Peyer's patch (tissue), 4 donors: ENCODE measurements around the gene PPFIBP2. TPM values are rescaled to one million over a fixed set of nuclear protein-coding genes. Genes with fewer than 3 reads are reported as not detected.

Source experiments
- DNase-seq, 3 donors: peaks; one replicate each; pipeline ENCODE4 v3.0.0-alpha.2; 2017 to 2019
- H3K27ac ChIP-seq, 4 donors: fragments of 200-600 bp; sonication (generic); one replicate each; pipeline ENCODE4 v1.5.1; 2016 to 2019
- H3K27me3 ChIP-seq, 2 donors: fragments of 200-600 bp; sonication (generic); one replicate each; pipeline ENCODE4 v1.5.1; 2019
- H3K36me3 ChIP-seq, 3 donors: fragments of 200-600 bp; sonication (generic); one replicate each; pipeline ENCODE4 v1.5.1; 2016 to 2019
- H3K4me1 ChIP-seq, 4 donors: fragments of 200-600 bp; sonication (generic); one replicate each; pipeline ENCODE4 v1.5.1; 2016 to 2019
- H3K4me3 ChIP-seq, 4 donors: fragments of 200-600 bp; sonication (generic); 1 replicate in 3 of 4; 2 replicates in 1 of 4; pipeline ENCODE4 v1.5.1; 2016 to 2019; ENCODE audit warnings: mild to moderate bottlenecking in 1 of 4
- H3K9me3 ChIP-seq, 4 donors: fragments of 200-600 bp; sonication (generic); one replicate each; pipeline ENCODE4 v1.5.1; 2016 to 2019; ENCODE audit warnings: mild to moderate bottlenecking in 1 of 4
- CTCF ChIP-seq, 6 experiments: fragments of 450-650 bp in 4 of 6; fragments of 200-600 bp in 2 of 6; sonication (generic) in 1 of 6; IDR thresholded peaks; one replicate each; pipeline ENCODE4 v1.5.1; 2017 to 2019; ENCODE audit warnings: antibody characterized with exemption in 6 of 6, mild to moderate bottlenecking in 3 of 6, moderate library complexity in 1 of 6
- POLR2A ChIP-seq, 2 donors: fragments of 450-650 bp; IDR thresholded peaks; one replicate each; pipeline ENCODE4 v1.5.1; 2017; ENCODE audit warnings: antibody characterized with exemption in 2 of 2, mild to moderate bottlenecking in 2 of 2, moderate library complexity in 2 of 2
- total RNA-seq, 4 donors: library from RNA; depleted of rRNA; stranded (reverse); fragments of >200 nt; gene quantifications; one replicate each; pipeline ENCODE4 v1.1.0, GENCODE V29; 2016

The PPFIBP2 gene
- total RNA-seq, 4 donors from 2014 or later: 74.6 to 245 (median 148) TPM

DNA sequence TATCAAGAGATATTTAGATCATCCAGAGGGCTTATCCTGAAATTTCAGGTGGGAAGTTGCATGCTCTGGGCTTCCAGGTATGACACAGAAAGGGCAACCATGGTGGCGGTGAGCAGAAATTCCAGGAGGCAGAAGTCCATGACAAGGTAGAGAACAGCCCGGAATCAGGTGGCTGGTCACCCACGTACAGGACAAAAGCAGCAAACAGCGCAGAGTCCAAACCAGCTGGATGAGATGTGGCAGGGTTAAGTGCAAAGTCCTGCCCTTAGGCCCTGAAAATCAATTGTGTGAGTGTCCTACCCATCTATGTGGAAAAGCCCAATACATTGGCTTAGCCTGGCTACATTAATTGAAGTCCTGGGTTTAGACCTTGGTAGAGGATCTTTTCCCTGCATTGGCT lies 11.6 kb downstream of the PPFIBP2 start:
- TF ChIP-seq POLR2A (IDR thresholded peaks at IDR 0.05): no peak
- no peak for TF ChIP-seq CTCF (IDR thresholded peaks at IDR 0.05)
- Histone ChIP-seq H3K9me3 (no peaks in the 10 kb centered on the region), H3K27me3 (no peaks in the 10 kb centered on the region), H3K4me1 (peaks cover 0 to 38% (median 6%) of the 10 kb centered on the region in 4 donors), H3K4me3 (no peak overlapping the region), H3K27ac (no peak overlapping the region), H3K36me3 (no peaks in the 10 kb centered on the region)
- peak in 1 of 3 donors; percentile 56 for DNase-seq

GRCh38 chr11:7527029-7527428 lies 13.2 kb downstream of the PPFIBP2 start:
- Histone ChIP-seq H3K4me3 (no peak overlapping the region), H3K27ac (no peak overlapping the region), H3K4me1 (peaks cover 0 to 26% (median 6%) of the 10 kb centered on the region in 4 donors), H3K9me3 (no peaks in the 10 kb centered on the region), H3K27me3 (no peaks in the 10 kb centered on the region), H3K36me3 (no peaks in the 10 kb centered on the region)
- TF ChIP-seq CTCF (IDR thresholded peaks at IDR 0.05) (no peak), POLR2A (IDR thresholded peaks at IDR 0.05) (no peak)
- DNase-seq: peak in 1 of 3 donors; percentile 28

DNA sequence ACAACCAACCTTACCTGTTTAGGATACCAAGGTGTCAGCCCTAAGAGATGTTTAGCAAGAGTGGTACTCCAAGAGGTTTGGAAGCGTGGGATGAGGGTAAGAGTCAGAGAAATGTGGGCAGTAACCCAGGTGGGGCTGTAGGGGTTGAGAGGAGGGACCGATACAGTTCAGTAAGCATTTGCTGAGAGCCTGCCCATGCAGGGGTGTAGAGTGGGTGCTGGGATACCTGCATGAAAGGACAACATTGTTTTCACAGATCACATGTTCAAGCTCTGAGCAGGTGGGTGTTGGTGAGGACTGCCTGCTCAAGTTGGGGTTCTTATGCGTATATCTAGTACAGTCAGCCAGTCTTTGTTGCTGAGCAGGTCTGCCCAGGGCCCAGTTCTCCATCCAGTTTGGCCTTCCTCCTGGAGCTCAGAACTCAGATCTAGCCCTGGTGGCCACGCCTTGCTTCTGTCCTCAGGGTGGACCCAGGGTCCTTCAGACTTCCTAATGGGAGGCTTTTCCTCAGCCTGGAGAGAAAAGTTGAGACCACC lies 14.8 kb downstream of the PPFIBP2 start:
- Histone ChIP-seq H3K9me3 (no peaks in the 10 kb centered on the region), H3K4me3 (no peak overlapping the region), H3K27ac (no peak overlapping the region), H3K27me3 (no peaks in the 10 kb centered on the region), H3K36me3 (no peaks in the 10 kb centered on the region), H3K4me1 (peaks cover 0 to 15% (median 6%) of the 10 kb centered on the region in 4 donors)
- DNase-seq: no peak
- TF ChIP-seq POLR2A (IDR thresholded peaks at IDR 0.05) (no peak), CTCF (IDR thresholded peaks at IDR 0.05) (no peak)

- DNase-seq: no peak
- Histone ChIP-seq H3K36me3 (no peaks in the 10 kb centered on the region), H3K27ac (no peak overlapping the region), H3K27me3 (no peaks in the 10 kb centered on the region), H3K4me3 (no peak overlapping the region), H3K9me3 (no peaks in the 10 kb centered on the region), H3K4me1 (peaks cover 0 to 4% (median 0%) of the 10 kb centered on the region in 4 donors)
- TF ChIP-seq CTCF (IDR thresholded peaks at IDR 0.05) (no peak), POLR2A (IDR thresholded peaks at IDR 0.05) (no peak)
Observed at GRCh38 chr11:7530013-7530640, 16.3 kb downstream of the PPFIBP2 start.

- DNase-seq: no peak
- no peak overlapping the region for H3K27ac ChIP-seq
- peaks cover 0 to 5% (median 2%) of the 10 kb centered on the region in 4 donors for H3K4me1 ChIP-seq
- no peaks in the 10 kb centered on the region for H3K9me3 ChIP-seq
- TF ChIP-seq POLR2A (IDR thresholded peaks at IDR 0.05): no peak
- TF ChIP-seq CTCF (IDR thresholded peaks at IDR 0.05): no peak
- no peaks in the 10 kb centered on the region for H3K27me3 ChIP-seq
- no peaks in the 10 kb centered on the region for H3K36me3 ChIP-seq
- H3K4me3 ChIP-seq: no peak overlapping the region
Observed at GRCh38 chr11:7531011-7531410, 17.2 kb downstream of the PPFIBP2 start.
